HepG2 (cell line): ENCODE measurements around the gene RIPOR3.

ENCODE experiments used
- BHLHE40 ChIP-seq: IDR thresholded peaks from 2 replicates; pipeline ENCODE4 v1.6.1; 2011; ENCODE audit warnings: low read length, improper control_type of control experiment
- ETV5 ChIP-seq: IDR thresholded peaks from 2 replicates; pipeline ENCODE4 v1.6.1; 2018; ENCODE audit warnings: missing biosample characterization, missing genetic modification reagents, inconsistent platforms, borderline replicate concordance
- FOXA1 ChIP-seq, 2 experiments: fragments of 450-650 bp in 1 of 2; sonication (generic) in 1 of 2; formaldehyde crosslinking in 1 of 2; IDR thresholded peaks; 2 replicates each; pipeline versions ENCODE4 v1.4.0 to v1.6.1; 2016 to 2020; ENCODE audit warnings: missing genetic modification reagents in 1 of 2
- HNRNPL ChIP-seq: fragments of 200-400 bp; formaldehyde crosslinking; IDR thresholded peaks from 2 replicates; pipeline ENCODE4 v1.6.1; 2017; ENCODE audit warnings: mild to moderate bottlenecking, low read depth, low read length
- MATR3 ChIP-seq: sonication (generic); formaldehyde crosslinking; IDR thresholded peaks from 2 replicates; pipeline ENCODE4 v1.4.0; 2020; ENCODE audit warnings: missing genetic modification reagents
- MYC ChIP-seq: sonication (generic); formaldehyde crosslinking; IDR thresholded peaks from 2 replicates; pipeline ENCODE4 v1.9.0; 2021; ENCODE audit warnings: missing genetic modification reagents, borderline replicate concordance
- ZNF234 ChIP-seq: sonication (generic); formaldehyde crosslinking; conservative IDR thresholded peaks from 2 replicates; pipeline ENCODE4 v1.5.1; 2020; ENCODE audit warnings: mild to moderate bottlenecking, missing genetic modification reagents
- ZNF766 ChIP-seq: sonication (generic); formaldehyde crosslinking; IDR thresholded peaks from 2 replicates; pipeline ENCODE4 v1.5.0; 2020; ENCODE audit warnings: missing genetic modification reagents, borderline replicate concordance
- ZSCAN21 ChIP-seq: sonication (generic); formaldehyde crosslinking; IDR thresholded peaks from 2 replicates; pipeline ENCODE4 v1.8.0; 2022; ENCODE audit warnings: mild to moderate bottlenecking, missing genetic modification reagents, moderate library complexity, borderline replicate concordance
- TF ChIP-seq, protein P1 (sequence below): sonication (generic); formaldehyde crosslinking; IDR thresholded peaks from 2 replicates; pipeline ENCODE4 v1.4.0; 2020; ENCODE audit warnings: missing genetic modification reagents, mild to moderate bottlenecking, borderline replicate concordance
- TF ChIP-seq, protein P2 (sequence below): sonication (generic); formaldehyde crosslinking; IDR thresholded peaks from 2 replicates; pipeline ENCODE4 v1.4.0; 2020; ENCODE audit warnings: low read depth, mild to moderate bottlenecking, missing genetic modification reagents
- TF ChIP-seq, protein P3 (sequence below): sonication (generic); formaldehyde crosslinking; IDR thresholded peaks from 2 replicates; pipeline ENCODE4 v1.4.0; 2020; ENCODE audit warnings: missing genetic modification reagents
- TF ChIP-seq, protein P4 (sequence below): sonication (generic); formaldehyde crosslinking; IDR thresholded peaks from 2 replicates; pipeline ENCODE4 v1.4.0; 2020; ENCODE audit warnings: mild to moderate bottlenecking, low read depth, missing genetic modification reagents
- TF ChIP-seq, protein P5 (sequence below): sonication (generic); formaldehyde crosslinking; IDR thresholded peaks from 2 replicates; pipeline ENCODE4 v1.5.0; 2020; ENCODE audit warnings: missing genetic modification reagents

DNA sequence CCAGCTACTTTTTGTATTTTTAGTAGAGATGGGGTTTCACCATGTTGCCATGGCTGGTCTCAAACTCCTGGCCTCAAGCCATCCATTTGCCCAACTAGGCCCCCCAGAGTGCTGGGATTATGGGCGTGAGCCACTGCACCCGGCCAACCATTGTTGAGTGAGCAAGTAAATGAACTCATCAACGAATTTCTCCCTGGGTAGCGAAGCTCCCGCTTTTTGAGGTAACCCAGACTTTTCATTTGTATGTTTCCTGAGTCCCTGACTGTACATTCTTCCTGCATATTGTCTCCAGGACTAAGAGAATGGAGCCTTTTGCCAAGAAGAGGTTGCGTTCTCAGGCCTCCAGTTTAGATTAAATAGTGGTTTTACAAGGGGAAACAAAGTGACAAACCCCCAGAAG, 36.4 kb downstream of the RIPOR3 start:
- TF ChIP-seq, protein P1, sequence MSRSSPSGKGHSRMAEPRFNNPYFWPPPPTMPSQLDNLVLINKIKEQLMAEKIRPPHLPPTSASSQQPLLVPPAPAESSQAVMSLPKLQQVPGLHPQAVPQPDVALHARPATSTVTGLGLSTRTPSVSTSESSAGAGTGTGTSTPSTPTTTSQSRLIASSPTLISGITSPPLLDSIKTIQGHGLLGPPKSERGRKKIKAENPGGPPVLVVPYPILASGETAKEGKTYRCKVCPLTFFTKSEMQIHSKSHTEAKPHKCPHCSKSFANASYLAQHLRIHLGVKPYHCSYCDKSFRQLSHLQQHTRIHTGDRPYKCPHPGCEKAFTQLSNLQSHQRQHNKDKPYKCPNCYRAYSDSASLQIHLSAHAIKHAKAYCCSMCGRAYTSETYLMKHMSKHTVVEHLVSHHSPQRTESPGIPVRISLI (CRISPR knock-in tag) = no peak
- TF ChIP-seq ZSCAN21 (no peak), HNRNPL (no peak), MYC (CRISPR knock-in tag) (no peak), ZNF766 (CRISPR knock-in tag) (no peak), BHLHE40 (no peak), FOXA1 (IDR thresholded peaks at IDR 0.05) (no peak), FOXA1 (CRISPR knock-in tag; IDR thresholded peaks at IDR 0.05) (no peak), ZNF234 (CRISPR knock-in tag) (no peak), MATR3 (CRISPR knock-in tag) (no peak), ETV5 (CRISPR knock-in tag) (no peak)
- TF ChIP-seq, protein P2, sequence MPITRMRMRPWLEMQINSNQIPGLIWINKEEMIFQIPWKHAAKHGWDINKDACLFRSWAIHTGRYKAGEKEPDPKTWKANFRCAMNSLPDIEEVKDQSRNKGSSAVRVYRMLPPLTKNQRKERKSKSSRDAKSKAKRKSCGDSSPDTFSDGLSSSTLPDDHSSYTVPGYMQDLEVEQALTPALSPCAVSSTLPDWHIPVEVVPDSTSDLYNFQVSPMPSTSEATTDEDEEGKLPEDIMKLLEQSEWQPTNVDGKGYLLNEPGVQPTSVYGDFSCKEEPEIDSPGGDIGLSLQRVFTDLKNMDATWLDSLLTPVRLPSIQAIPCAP (CRISPR knock-in tag) = no peak
- TF ChIP-seq, protein P3, sequence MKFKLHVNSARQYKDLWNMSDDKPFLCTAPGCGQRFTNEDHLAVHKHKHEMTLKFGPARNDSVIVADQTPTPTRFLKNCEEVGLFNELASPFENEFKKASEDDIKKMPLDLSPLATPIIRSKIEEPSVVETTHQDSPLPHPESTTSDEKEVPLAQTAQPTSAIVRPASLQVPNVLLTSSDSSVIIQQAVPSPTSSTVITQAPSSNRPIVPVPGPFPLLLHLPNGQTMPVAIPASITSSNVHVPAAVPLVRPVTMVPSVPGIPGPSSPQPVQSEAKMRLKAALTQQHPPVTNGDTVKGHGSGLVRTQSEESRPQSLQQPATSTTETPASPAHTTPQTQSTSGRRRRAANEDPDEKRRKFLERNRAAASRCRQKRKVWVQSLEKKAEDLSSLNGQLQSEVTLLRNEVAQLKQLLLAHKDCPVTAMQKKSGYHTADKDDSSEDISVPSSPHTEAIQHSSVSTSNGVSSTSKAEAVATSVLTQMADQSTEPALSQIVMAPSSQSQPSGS (CRISPR knock-in tag) = no peak
- TF ChIP-seq, protein P4, sequence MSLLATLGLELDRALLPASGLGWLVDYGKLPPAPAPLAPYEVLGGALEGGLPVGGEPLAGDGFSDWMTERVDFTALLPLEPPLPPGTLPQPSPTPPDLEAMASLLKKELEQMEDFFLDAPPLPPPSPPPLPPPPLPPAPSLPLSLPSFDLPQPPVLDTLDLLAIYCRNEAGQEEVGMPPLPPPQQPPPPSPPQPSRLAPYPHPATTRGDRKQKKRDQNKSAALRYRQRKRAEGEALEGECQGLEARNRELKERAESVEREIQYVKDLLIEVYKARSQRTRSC (CRISPR knock-in tag) = no peak
- TF ChIP-seq, protein P5, sequence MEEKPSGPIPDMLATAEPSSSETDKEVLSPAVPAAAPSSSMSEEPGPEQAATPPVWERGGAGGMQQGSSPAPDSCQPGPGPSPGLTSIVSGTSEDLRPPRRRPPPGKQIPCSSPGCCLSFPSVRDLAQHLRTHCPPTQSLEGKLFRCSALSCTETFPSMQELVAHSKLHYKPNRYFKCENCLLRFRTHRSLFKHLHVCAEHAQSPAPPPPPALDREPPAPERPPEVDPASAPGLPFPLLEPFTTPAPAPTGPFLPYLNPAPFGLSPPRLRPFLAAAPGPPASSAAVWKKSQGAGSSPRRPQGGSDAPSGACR = no peak
